HG03460 (cell line): ENCODE measurements around the gene ARHGEF38.

Experiments
- ATAC-seq: cut with Tn5 transposase; IDR thresholded peaks from one replicate; pipeline ENCODE4 v1.9.1; 2021; ENCODE audit not compliant: unreplicated experiment

ARHGEF38 gene

GRCh38 chr4:105556206-105556605, 3.8 kb downstream of the ARHGEF38 start:
- no peak for ATAC-seq

- no peak for ATAC-seq
Observed at GRCh38 chr4:105558277-105558676, 5.9 kb downstream of the ARHGEF38 start.

DNA sequence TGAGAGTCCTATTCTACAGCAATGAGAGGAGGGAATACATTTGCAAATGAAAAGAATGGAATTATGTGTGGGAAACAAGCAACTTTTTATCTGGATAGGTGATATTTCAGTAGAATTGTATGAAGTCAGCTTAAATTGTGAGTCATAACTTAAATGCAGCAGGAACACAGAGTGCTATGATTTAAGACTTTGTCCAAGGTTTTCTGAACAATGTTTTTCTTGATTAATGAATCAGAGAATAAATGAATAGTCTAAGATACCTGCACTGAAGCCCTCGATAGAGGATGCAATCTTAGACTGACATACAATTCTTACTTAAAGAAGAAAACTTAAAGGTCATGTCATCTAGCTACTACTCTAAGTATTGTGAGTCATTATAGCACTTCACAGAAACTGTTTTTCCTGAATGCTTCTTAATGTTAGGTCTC, 8.0 kb downstream of the ARHGEF38 start:
- ATAC-seq, result no peak

DNA sequence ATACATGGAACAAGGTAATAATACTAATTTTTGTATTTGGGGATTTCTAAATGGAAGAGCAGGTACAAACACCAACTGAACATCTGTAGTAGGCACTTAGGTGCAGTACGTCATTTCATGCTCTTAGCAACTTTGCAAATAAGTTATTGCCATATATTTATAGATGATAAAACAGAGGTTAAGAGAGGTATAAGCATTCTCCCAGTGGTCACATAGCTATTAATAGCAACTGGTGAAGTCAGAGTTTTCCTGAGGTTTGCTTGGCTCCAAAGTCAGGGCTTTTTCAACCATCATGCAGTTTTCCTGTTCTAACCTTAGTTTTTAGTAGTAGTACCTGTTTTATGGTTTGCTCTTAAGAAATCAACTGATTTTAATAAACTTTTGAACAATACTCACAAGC, 10.9 kb downstream of the ARHGEF38 start:
- ATAC-seq, result no peak

DNA sequence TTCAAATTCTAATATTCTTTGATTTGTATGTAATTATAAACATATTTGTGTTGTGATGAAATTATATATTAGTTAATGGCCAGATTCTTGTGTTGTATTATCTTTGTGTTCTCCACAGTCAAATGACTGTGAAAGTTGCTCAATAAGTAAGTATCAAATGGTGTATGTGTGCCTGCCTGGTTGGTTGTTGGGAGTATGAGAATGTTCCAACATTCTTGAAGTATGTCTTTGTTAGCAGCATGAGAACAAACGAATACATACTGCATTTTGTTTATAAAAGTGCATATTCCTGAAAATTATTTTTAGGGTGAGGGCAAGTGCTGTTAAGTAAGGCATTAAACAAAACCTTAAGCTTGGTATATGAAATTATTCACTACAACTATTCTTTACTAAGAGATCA, 16.2 kb downstream of the ARHGEF38 start:
- ATAC-seq, result no peak

DNA sequence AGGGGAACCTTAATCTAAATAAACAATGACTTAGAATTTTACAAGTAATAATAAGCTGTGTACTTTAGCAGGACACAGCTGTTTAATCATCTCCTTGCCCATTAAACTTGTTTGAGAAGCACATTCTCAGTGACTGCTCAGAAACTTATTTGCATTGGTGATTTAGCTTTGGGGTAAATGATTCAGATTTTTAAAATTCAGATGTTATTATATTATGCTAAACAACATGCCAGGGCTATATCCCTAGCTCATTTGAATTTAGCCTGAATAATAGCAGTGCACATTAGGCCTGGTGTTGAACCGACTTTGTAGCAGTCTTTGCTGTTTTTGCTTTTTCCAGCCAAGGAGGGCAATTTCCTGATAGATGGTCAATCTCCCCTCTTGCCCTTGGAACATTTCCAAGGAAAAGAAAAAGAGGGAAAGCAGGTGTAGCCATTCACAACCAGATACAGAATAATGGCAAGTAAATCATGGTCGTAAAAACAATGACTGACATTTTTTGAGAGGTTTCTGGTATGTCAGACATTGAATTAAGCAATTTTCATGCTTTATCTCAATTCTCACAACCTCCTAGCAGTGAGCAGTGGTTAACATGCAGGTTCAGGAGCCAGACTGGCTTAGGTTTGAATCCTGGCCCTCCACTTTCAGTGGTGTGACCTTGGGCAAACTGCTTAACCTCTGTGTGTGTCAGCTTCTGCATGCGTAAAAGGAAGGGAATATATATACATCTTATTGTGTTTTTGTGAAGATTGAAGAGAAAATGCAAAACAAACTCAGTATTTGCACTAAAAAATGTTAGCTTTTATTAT, 16.8 kb downstream of the ARHGEF38 start:
- ATAC-seq, result no peak

DNA sequence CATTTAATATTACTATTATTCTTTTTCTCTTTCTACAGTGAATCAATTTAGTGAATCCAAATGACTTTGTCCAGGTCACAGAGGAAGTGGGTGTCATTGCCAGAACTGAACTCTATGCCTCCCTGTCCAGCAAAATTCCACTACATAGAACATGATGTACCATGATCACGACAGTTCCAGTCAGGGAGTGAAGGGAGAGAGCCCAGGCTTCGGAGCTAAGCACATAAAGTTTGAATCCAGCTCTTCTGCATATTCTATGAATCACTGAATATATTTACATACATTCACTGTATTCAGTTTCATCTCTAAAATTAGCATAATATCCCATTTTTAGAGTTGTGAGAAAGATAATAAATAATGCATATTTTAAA, 17.4 kb downstream of the ARHGEF38 start:
- no peak for ATAC-seq

DNA sequence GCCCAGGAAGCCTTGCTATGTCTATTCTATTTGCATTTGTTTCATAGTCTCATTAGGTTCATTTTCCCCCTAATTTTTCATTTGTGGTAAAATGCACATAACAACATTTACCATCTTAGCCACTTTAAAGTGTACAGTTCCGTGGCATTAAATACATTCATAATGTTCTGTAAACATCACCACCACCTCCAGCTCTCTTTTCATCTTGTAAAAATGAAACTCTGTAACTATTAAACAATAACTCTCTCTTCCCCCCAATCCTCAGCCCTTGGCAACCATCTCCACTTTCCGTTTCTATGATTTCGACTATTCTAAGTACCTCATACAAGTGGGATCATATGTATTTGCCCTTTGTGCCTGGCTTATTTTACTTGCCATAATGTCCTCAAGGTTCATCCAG, 19.9 kb downstream of the ARHGEF38 start:
- ATAC-seq, result no peak

DNA sequence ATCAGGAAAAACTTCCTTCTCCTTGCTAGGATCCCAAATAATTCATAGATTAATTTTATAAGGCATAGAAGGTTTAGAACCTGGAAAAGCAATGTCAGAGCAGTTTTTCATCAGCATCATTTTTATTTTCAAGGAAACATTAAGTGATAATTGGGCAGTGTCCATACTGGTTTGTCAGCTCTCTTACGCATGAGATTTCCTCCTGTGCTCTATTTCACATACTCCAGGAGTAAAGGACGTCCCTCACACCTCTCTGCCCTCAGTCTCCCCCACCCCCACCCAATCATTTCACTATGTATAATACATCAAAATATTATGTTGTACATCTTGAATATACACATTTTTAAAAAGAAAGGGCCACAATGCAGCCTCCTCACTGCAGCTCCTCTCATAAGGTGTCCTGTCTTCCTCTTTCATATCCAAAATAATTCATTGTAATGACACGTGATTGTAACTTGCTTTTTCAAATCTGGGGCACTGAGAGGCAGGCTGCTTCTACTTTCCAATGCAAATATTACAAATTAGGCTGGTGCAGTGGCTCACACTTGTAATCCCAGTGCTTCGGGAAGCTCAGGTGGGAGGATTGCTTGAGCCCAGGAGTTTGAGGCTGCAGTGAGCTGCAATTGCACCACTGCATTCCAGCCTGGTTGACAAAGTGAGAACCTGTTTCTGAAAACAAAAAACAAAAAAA, 34.4 kb downstream of the ARHGEF38 start:
- no peak for ATAC-seq

- no peak for ATAC-seq
Observed at GRCh38 chr4:105587841-105588240, 35.4 kb downstream of the ARHGEF38 start.

GRCh38 chr4:105588252-105588651, 35.8 kb downstream of the ARHGEF38 start:
- no peak for ATAC-seq

DNA sequence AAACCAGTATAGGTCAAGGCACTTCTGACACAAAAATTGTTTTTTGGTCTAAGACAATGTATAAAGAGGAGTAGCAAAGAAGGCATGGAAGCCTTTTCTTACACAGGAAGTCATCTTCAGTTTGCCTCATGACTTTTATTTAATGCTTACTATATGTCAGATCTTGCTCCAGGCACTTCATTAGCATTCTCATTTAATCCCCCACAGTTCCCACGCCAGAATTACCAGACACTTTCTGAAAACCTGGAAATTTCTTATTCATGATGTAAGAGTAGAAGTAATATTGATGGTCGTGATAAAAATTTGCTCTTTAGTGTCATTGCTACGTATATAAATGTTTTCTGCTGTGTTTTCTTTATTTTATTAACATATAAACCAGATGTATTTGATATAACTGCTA, 39.2 kb downstream of the ARHGEF38 start:
- no peak for ATAC-seq

GRCh38 chr4:105594099-105595010, 41.9 kb downstream of the ARHGEF38 start:
- ATAC-seq, result peak; percentile 91

GRCh38 chr4:105596684-105597083, 44.3 kb downstream of the ARHGEF38 start:
- ATAC-seq, result no peak

- no peak for ATAC-seq
Observed at GRCh38 chr4:105598052-105598451, 45.6 kb downstream of the ARHGEF38 start.

GRCh38 chr4:105598787-105599186, 46.4 kb downstream of the ARHGEF38 start:
- no peak for ATAC-seq

GRCh38 chr4:105599482-105599881, 47.1 kb downstream of the ARHGEF38 start:
- no peak for ATAC-seq

- no peak for ATAC-seq
Observed at GRCh38 chr4:105599932-105600655, 47.7 kb downstream of the ARHGEF38 start.

- ATAC-seq, result no peak
Observed at GRCh38 chr4:105600951-105601350, 48.5 kb downstream of the ARHGEF38 start.

DNA sequence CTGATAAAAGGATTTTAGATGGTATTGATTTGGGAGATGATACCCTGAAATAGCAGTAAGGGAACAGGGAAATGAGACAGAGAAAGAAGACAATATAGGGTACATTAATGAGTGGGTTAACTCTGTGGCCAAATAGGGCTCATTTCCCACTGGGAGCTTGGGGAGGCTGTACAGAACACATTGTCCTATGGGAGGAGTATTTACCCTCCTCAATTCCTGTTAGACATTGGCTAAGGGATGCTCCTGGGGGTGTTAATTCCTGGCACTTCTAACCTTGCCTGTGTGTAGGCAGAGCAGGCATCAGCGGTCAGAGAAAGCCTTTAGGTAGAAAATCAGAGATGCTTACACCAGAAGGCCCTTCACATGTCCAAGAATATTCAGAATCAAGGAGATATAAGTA, 49.0 kb downstream of the ARHGEF38 start:
- ATAC-seq, result no peak

DNA sequence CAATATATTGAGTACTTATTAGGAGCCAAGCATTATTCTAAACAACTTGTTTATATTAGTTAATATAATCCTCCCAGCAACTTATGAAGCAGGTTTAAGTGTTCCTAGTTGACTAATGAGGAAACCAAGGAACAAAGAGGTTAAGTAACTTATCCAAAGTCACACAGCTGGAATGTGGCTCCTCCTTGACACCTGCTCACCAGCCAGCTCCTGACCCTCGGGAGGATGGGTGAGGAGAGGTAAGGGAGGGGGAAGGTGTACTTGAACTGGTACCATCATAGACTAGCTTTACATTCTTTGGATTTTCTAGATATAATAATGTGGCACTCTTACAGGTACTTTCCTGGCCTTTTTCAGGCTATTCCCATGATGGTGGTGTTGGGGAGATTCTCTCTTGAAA, 50.7 kb downstream of the ARHGEF38 start:
- ATAC-seq, result no peak
